CD14-positive monocyte (primary cell): ENCODE measurements around the gene SHISAL1. TPM values are rescaled to one million over a fixed set of nuclear protein-coding genes. Genes with fewer than 3 reads are reported as not detected.

ENCODE experiments used
- DNase-seq, 3 donors: peaks; one replicate each; pipeline ENCODE4 v3.0.0-alpha.2; 2011 to 2022
- H2AFZ ChIP-seq: 2 replicates; pipeline ENCODE4 v1.6.0; 2012; ENCODE audit warnings: mild to moderate bottlenecking, low read depth, low read length, inconsistent platforms; ENCODE audit not compliant: insufficient read depth, poor library complexity, severe bottlenecking
- H3K27ac ChIP-seq, 2 donors: 1 replicate in 1 of 2; 2 replicates in 1 of 2; pipeline ENCODE4 v1.5.1; 2012 to 2013; ENCODE audit warnings: low read length in 2 of 2, control low read depth in 1 of 2, inconsistent platforms in 1 of 2, low read depth in 1 of 2, mild to moderate bottlenecking in 1 of 2
- H3K27me3 ChIP-seq, 2 donors: one replicate each; pipeline versions ENCODE4 v1.6.0 to v1.6.1; 2011 to 2013; ENCODE audit warnings: low read length in 2 of 2; ENCODE audit not compliant: control insufficient read depth in 2 of 2, insufficient read depth in 2 of 2
- H3K36me3 ChIP-seq, 2 donors: replicated peaks in 1 of 2; 1 replicate in 1 of 2; 2 replicates in 1 of 2; pipeline versions ENCODE4 v1.5.1 to v1.6.1; 2012 to 2013; ENCODE audit warnings: low read length in 2 of 2, control low read depth in 1 of 2, inconsistent platforms in 1 of 2, mild to moderate bottlenecking in 1 of 2; ENCODE audit not compliant: insufficient read depth in 2 of 2, control insufficient read depth in 1 of 2
- H3K4me1 ChIP-seq, 2 donors: 1 replicate in 1 of 2; 2 replicates in 1 of 2; pipeline versions ENCODE4 v1.5.1 to v1.6.1; 2012 to 2013; ENCODE audit warnings: low read length in 2 of 2, control low read depth in 1 of 2, inconsistent platforms in 1 of 2, mild to moderate bottlenecking in 1 of 2, moderate library complexity in 1 of 2; ENCODE audit not compliant: insufficient read depth in 2 of 2, control insufficient read depth in 1 of 2
- H3K4me2 ChIP-seq: replicated peaks from 2 replicates; pipeline ENCODE3; 2012; ENCODE audit warnings: low read length, moderate library complexity, mild to moderate bottlenecking; ENCODE audit not compliant: poor library complexity, severe bottlenecking; ENCODE audit errors: extremely low read depth
- H3K4me3 ChIP-seq, 3 experiments: fragments of 200-600 bp in 1 of 3; sonication (generic) in 1 of 3; replicated peaks in 1 of 3; 1 replicate in 2 of 3; 2 replicates in 1 of 3; pipeline ENCODE4 v1.5.1; 2011 to 2013; ENCODE audit warnings: low read length in 3 of 3, mild to moderate bottlenecking in 3 of 3, control low read depth in 2 of 3, low read depth in 2 of 3, inconsistent platforms in 1 of 3, moderate library complexity in 1 of 3
- H3K79me2 ChIP-seq: 2 replicates; pipeline ENCODE4 v1.6.0; 2012; ENCODE audit warnings: mild to moderate bottlenecking, control low read depth, inconsistent platforms, low read length, moderate library complexity; ENCODE audit not compliant: insufficient read depth
- H3K9ac ChIP-seq: 2 replicates; pipeline ENCODE4 v1.6.0; 2017; ENCODE audit warnings: low read length, mild to moderate bottlenecking; ENCODE audit not compliant: insufficient read depth, poor library complexity, severe bottlenecking
- H3K9me3 ChIP-seq, 2 donors: replicated peaks in 1 of 2; 1 replicate in 1 of 2; 2 replicates in 1 of 2; pipeline versions ENCODE4 v1.5.1 to v1.6.1; 2012 to 2013; ENCODE audit warnings: low read length in 2 of 2, control low read depth in 1 of 2; ENCODE audit not compliant: control insufficient read depth in 1 of 2, insufficient read depth in 1 of 2
- H4K20me1 ChIP-seq: 2 replicates; pipeline ENCODE4 v1.6.0; 2012; ENCODE audit warnings: mild to moderate bottlenecking, low read length, control low read depth, moderate library complexity; ENCODE audit not compliant: insufficient read depth
- H3K27ac Mint-ChIP-seq, 7 donors: one replicate each; pipeline ENCODE4 v1.8.0; 2020; ENCODE audit warnings: mild to moderate bottlenecking in 7 of 7, mixed read lengths in 7 of 7, moderate library complexity in 6 of 7, inconsistent platforms in 2 of 7
- H3K27me3 Mint-ChIP-seq, 3 donors: one replicate each; pipeline ENCODE4 v1.8.0; 2021 to 2022; ENCODE audit warnings: low read depth in 3 of 3, mild to moderate bottlenecking in 3 of 3, mixed read lengths in 3 of 3, moderate library complexity in 3 of 3, inconsistent platforms in 1 of 3
- H3K36me3 Mint-ChIP-seq, 2 donors: one replicate each; pipeline ENCODE4 v1.8.0; 2020; ENCODE audit warnings: mixed read lengths in 2 of 2, inconsistent platforms in 1 of 2, mild to moderate bottlenecking in 1 of 2
- H3K4me1 Mint-ChIP-seq: one replicate; pipeline ENCODE4 v1.8.0; 2020; ENCODE audit warnings: mild to moderate bottlenecking, mixed read lengths
- H3K4me3 Mint-ChIP-seq, 2 donors: one replicate each; pipeline ENCODE4 v1.8.0; 2020; ENCODE audit warnings: mild to moderate bottlenecking in 2 of 2, mixed read lengths in 2 of 2, moderate library complexity in 1 of 2
- H3K9me3 Mint-ChIP-seq, 7 donors: one replicate each; pipeline ENCODE4 v1.8.0; 2020 to 2022; ENCODE audit warnings: mixed read lengths in 7 of 7, mild to moderate bottlenecking in 6 of 7, moderate library complexity in 6 of 7, inconsistent platforms in 2 of 7
- WGBS: methylation state at CpG from one replicate; pipeline ENCODE4 v1.1.5; 2013; ENCODE audit warnings: missing lambda C conversion rate; ENCODE audit not compliant: insufficient coverage; 5-methylcytosine and 5-hydroxymethylcytosine counted together
- intact Hi-C, 2 donors: fragments of 100-400 bp; cut with micrococcal nuclease; formaldehyde crosslinking; loops; one replicate each; pipeline versions ENCODE4 v1.15.0 to v1.15.1; 2023
- polyA plus RNA-seq, 3 donors: library from polyadenylated mRNA; depleted of rRNA in 1 of 3; unstranded in 2 of 3; stranded (reverse) in 1 of 3; fragments of 300-500 nt in 2 of 3; fragments of >200 nt in 1 of 3; fragmentation: Illumina TruSeq in 2 of 3; gene quantifications; 1 replicate in 2 of 3; 2 replicates in 1 of 3; pipeline ENCODE4 v1.2.3, GENCODE V29; 2012 to 2021
- TF ChIP-seq, protein P1 (sequence below): fragments of 200-600 bp; IDR thresholded peaks from one replicate; pipeline ENCODE4 v1.8.0; 2022; ENCODE audit warnings: antibody characterized with exemption, mild to moderate bottlenecking

SHISAL1 gene
- polyA plus RNA-seq, 3 donors = not detected

DNA sequence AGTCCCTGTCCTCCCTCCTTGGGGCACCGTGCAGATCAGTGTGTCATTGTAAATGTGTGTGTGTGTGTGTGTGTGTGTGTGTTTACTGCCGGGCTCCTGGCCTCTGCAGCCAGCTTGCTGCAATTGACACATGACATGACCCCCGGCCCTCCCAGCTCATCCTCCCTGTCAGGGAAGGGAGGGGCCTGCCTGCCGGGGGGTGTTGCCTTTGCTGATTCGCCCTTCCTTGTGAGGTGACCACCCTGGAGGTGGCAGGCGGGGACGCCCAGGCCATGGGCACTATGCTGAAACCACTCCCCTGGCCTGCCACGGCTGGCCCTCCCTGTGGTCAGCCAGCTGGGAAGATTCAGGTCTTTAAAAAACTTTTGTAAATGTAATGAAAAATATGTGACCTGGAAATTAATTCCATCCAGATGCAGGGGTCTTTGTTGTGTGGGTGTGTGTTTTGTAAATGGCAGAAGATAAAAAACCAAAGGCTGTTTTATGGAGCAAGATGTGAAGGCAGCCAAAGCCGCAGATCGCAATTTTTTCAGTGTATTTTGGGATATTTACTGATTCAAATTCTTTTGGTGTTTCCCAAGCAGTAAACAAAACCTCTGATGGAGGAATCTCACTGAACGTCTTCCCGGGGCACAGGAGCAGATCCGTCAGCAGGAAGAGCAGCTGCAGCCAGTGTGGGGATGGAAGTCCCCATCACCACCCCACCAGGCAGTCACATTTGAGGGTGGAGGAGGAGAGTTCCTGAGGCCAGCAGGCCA is 23.2 kb downstream of the SHISAL1 start:
- Mint-ChIP-seq H3K36me3 (no peaks in the 10 kb centered on the region), H3K4me1 (peaks cover 6% of the 10 kb centered on the region), H3K27me3 (peaks cover 2 to 7% (median 5%) of the 10 kb centered on the region in 3 donors), H3K9me3 (peaks cover 2 to 13% (median 7%) of the 10 kb centered on the region in 7 donors), H3K27ac (peak overlapping the region in 1 of 7 donors; percentile 50), H3K4me3 (no peak overlapping the region)
- TF ChIP-seq, protein P1, sequence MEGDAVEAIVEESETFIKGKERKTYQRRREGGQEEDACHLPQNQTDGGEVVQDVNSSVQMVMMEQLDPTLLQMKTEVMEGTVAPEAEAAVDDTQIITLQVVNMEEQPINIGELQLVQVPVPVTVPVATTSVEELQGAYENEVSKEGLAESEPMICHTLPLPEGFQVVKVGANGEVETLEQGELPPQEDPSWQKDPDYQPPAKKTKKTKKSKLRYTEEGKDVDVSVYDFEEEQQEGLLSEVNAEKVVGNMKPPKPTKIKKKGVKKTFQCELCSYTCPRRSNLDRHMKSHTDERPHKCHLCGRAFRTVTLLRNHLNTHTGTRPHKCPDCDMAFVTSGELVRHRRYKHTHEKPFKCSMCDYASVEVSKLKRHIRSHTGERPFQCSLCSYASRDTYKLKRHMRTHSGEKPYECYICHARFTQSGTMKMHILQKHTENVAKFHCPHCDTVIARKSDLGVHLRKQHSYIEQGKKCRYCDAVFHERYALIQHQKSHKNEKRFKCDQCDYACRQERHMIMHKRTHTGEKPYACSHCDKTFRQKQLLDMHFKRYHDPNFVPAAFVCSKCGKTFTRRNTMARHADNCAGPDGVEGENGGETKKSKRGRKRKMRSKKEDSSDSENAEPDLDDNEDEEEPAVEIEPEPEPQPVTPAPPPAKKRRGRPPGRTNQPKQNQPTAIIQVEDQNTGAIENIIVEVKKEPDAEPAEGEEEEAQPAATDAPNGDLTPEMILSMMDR = no peak
- Histone ChIP-seq H3K9ac (no peak overlapping the region), H3K4me1 (peaks cover 0 to 9% of the 10 kb centered on the region in 2 donors), H4K20me1 (no peaks in the 10 kb centered on the region), H3K9me3 (peaks cover 0 to 5% of the 10 kb centered on the region in 2 donors), H3K4me3 (no peak overlapping the region), H3K36me3 (no peaks in the 10 kb centered on the region), H3K27ac (no peak overlapping the region), H3K4me2 (no peak overlapping the region), H2AFZ (no peak overlapping the region), H3K27me3 (no peaks in the 10 kb centered on the region), H3K79me2 (no peaks in the 10 kb centered on the region)
- intact Hi-C loops = no loop called here
- WGBS = 90% methylated on average over 5 of the region's 13 CpGs
- DNase-seq = no peak

DNA sequence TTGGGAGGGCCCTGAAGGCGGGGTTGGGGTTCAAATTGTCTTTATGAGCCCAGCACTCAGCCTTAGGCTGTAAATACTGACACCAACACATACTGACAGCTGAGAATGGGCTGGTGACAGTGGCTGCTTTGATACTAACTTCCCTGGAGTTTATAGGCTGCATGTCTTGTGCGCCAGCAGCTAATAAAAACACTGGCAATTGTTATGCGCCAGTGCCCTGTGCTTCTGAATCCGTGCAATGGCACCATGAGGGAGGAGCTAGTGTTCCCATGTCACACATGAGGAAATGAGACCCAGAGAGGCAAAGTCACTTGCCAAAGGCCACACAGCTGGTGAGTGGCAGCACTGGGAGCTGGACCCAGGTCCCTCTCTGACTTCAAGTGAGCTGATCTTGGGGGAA is 23.8 kb downstream of the SHISAL1 start:
- no peak overlapping the region for H3K9ac ChIP-seq
- Mint-ChIP-seq H3K4me3 (no peak overlapping the region), H3K9me3 (peaks cover 0 to 7% (median 2%) of the 10 kb centered on the region in 7 donors), H3K4me1 (peaks cover 6% of the 10 kb centered on the region), H3K27ac (peak overlapping the region in 1 of 7 donors; percentile 7), H3K36me3 (no peaks in the 10 kb centered on the region), H3K27me3 (peaks cover 4 to 9% (median 5%) of the 10 kb centered on the region in 3 donors)
- H3K4me1 ChIP-seq = peaks cover 0 to 9% of the 10 kb centered on the region in 2 donors
- no peak overlapping the region for H3K4me2 ChIP-seq
- no peak overlapping the region for H3K4me3 ChIP-seq
- H3K36me3 ChIP-seq = no peaks in the 10 kb centered on the region
- no peaks in the 10 kb centered on the region for H4K20me1 ChIP-seq
- WGBS = 90% methylated on average over 3 of the region's 4 CpGs
- no peak overlapping the region for H3K27ac ChIP-seq
- no peak overlapping the region for H2AFZ ChIP-seq
- TF ChIP-seq, protein P1 = no peak
- no peaks in the 10 kb centered on the region for H3K79me2 ChIP-seq
- intact Hi-C loops = no loop called here
- no peak for DNase-seq
- no peaks in the 10 kb centered on the region for H3K27me3 ChIP-seq
- H3K9me3 ChIP-seq = peaks cover 0 to 1% of the 10 kb centered on the region in 2 donors
